H9 (cell line): ENCODE measurements around the gene KIF21A. TPM values are rescaled to one million over a fixed set of nuclear protein-coding genes. Genes with fewer than 3 reads are reported as not detected.

Experiments
- DNase-seq: peaks from one replicate; pipeline ENCODE4 v3.0.0-alpha.2; 2017
- H2AFZ ChIP-seq: one replicate; pipeline ENCODE4 v1.6.1; 2013; ENCODE audit warnings: mild to moderate bottlenecking, low read length, control low read depth, moderate library complexity
- H2AK5ac ChIP-seq: 2 replicates; pipeline ENCODE4 v1.6.1; 2013; ENCODE audit warnings: low read length, control low read depth, mixed read lengths; ENCODE audit not compliant: insufficient read length
- H2BK120ac ChIP-seq: one replicate; pipeline ENCODE4 v1.6.1; 2013; ENCODE audit warnings: low read depth, mild to moderate bottlenecking, low read length, control low read depth, inconsistent platforms; ENCODE audit not compliant: poor library complexity, severe bottlenecking
- H2BK12ac ChIP-seq: 2 replicates; pipeline ENCODE4 v1.6.1; 2013; ENCODE audit warnings: low read length, control low read depth, mixed read lengths, low read depth; ENCODE audit not compliant: insufficient read length
- H2BK15ac ChIP-seq: 2 replicates; pipeline ENCODE4 v1.6.1; 2013; ENCODE audit warnings: low read depth, low read length, control low read depth
- H2BK20ac ChIP-seq: one replicate; pipeline ENCODE4 v1.6.1; 2013; ENCODE audit warnings: low read depth, mild to moderate bottlenecking, low read length, control low read depth, inconsistent platforms; ENCODE audit not compliant: poor library complexity, severe bottlenecking
- H2BK5ac ChIP-seq: 2 replicates; pipeline ENCODE4 v1.6.1; 2013; ENCODE audit warnings: low read length, control low read depth, mixed read lengths; ENCODE audit not compliant: insufficient read length
- H3K14ac ChIP-seq: 2 replicates; pipeline ENCODE4 v1.6.1; 2013; ENCODE audit warnings: low read length, control low read depth; ENCODE audit not compliant: insufficient read depth
- H3K18ac ChIP-seq: 2 replicates; pipeline ENCODE4 v1.6.1; 2013; ENCODE audit warnings: low read depth, mild to moderate bottlenecking, mixed read lengths, low read length, control low read depth; ENCODE audit not compliant: insufficient read length
- H3K23ac ChIP-seq: 2 replicates; pipeline ENCODE4 v1.6.1; 2013; ENCODE audit warnings: low read length, control low read depth, mixed read lengths, low read depth; ENCODE audit not compliant: insufficient read length
- H3K23me2 ChIP-seq: 2 replicates; pipeline ENCODE4 v1.6.1; 2013; ENCODE audit warnings: low read depth, mild to moderate bottlenecking, mixed read lengths, low read length, control low read depth; ENCODE audit not compliant: insufficient read length, poor library complexity, severe bottlenecking
- H3K27ac ChIP-seq: 2 replicates; pipeline ENCODE4 v1.5.1; 2013; ENCODE audit warnings: low read length, control low read depth, mixed read lengths, low read depth; ENCODE audit not compliant: insufficient read length
- H3K27me3 ChIP-seq: 2 replicates; pipeline ENCODE4 v1.6.1; 2013; ENCODE audit warnings: low read length, control low read depth, inconsistent platforms; ENCODE audit not compliant: insufficient read depth
- H3K4ac ChIP-seq: 2 replicates; pipeline ENCODE4 v1.6.1; 2013; ENCODE audit warnings: low read depth, mild to moderate bottlenecking, control low read depth, inconsistent platforms, low read length, moderate library complexity
- H3K4me1 ChIP-seq: 2 replicates; pipeline ENCODE4 v1.6.1; 2013; ENCODE audit warnings: low read length, control low read depth, inconsistent platforms; ENCODE audit not compliant: insufficient read depth
- H3K4me2 ChIP-seq: 2 replicates; pipeline ENCODE4 v1.6.1; 2013; ENCODE audit warnings: low read length, control low read depth, mixed read lengths; ENCODE audit not compliant: insufficient read length, insufficient read depth
- H3K56ac ChIP-seq: 2 replicates; pipeline ENCODE4 v1.6.1; 2013; ENCODE audit warnings: low read depth, mild to moderate bottlenecking, mixed read lengths, low read length, control low read depth; ENCODE audit not compliant: insufficient read length
- H3K79me1 ChIP-seq: 2 replicates; pipeline ENCODE4 v1.6.1; 2013; ENCODE audit warnings: low read depth, mild to moderate bottlenecking, moderate library complexity, low read length, control low read depth, inconsistent platforms; ENCODE audit not compliant: insufficient read depth, poor library complexity, severe bottlenecking
- H3K79me2 ChIP-seq: 2 replicates; pipeline ENCODE4 v1.6.1; 2013; ENCODE audit warnings: low read length, control low read depth, inconsistent platforms; ENCODE audit not compliant: insufficient read depth
- H3K9ac ChIP-seq: 2 replicates; pipeline ENCODE4 v1.6.1; 2013; ENCODE audit warnings: low read length, control low read depth, mixed read lengths; ENCODE audit not compliant: insufficient read length; ENCODE audit errors: extremely low read depth
- H3K9me3 ChIP-seq: one replicate; pipeline ENCODE4 v1.6.1; 2013; ENCODE audit warnings: low read depth, low read length, inconsistent platforms; ENCODE audit not compliant: control insufficient read depth
- H3T11ph ChIP-seq: one replicate; pipeline ENCODE4 v1.6.1; 2013; ENCODE audit warnings: mild to moderate bottlenecking, low read length, control low read depth, inconsistent platforms
- H4K20me1 ChIP-seq: one replicate; pipeline ENCODE4 v1.6.1; 2013; ENCODE audit not compliant: control insufficient read depth, insufficient read length, insufficient read depth
- H4K5ac ChIP-seq: 2 replicates; pipeline ENCODE4 v1.6.1; 2013; ENCODE audit warnings: low read depth, mild to moderate bottlenecking, mixed read lengths, low read length, control low read depth; ENCODE audit not compliant: insufficient read length
- H4K8ac ChIP-seq: replicated peaks from 2 replicates; pipeline ENCODE4 v1.6.1; 2013; ENCODE audit warnings: low read length, control low read depth, mixed read lengths, low read depth; ENCODE audit not compliant: insufficient read length
- H4K91ac ChIP-seq: 2 replicates; pipeline ENCODE4 v1.6.1; 2013; ENCODE audit warnings: low read depth, mild to moderate bottlenecking, moderate library complexity, mixed read lengths, low read length, control low read depth; ENCODE audit not compliant: insufficient read length
- H3K27ac Mint-ChIP-seq, 3 experiments: 2 replicates in 2 of 3; 3 replicates in 1 of 3; pipeline ENCODE4 v1.8.0; 2020 to 2021; ENCODE audit warnings: mixed read lengths in 3 of 3, mild to moderate bottlenecking in 1 of 3, moderate library complexity in 1 of 3
- H3K27me3 Mint-ChIP-seq: 2 replicates; pipeline ENCODE4 v1.8.0; 2021; ENCODE audit warnings: low read depth, mild to moderate bottlenecking, moderate library complexity, mixed read lengths
- H3K36me3 Mint-ChIP-seq, 3 experiments: 2 replicates in 2 of 3; 3 replicates in 1 of 3; pipeline ENCODE4 v1.8.0; 2020 to 2021; ENCODE audit warnings: low read depth in 3 of 3, mixed read lengths in 3 of 3; ENCODE audit not compliant: insufficient read depth in 1 of 3
- H3K4me1 Mint-ChIP-seq, 2 experiments: 2 replicates each; pipeline ENCODE4 v1.8.0; 2020; ENCODE audit warnings: mixed read lengths in 2 of 2
- H3K4me3 Mint-ChIP-seq, 2 experiments: 2 replicates in 1 of 2; 3 replicates in 1 of 2; pipeline ENCODE4 v1.8.0; 2020 to 2021; ENCODE audit warnings: mild to moderate bottlenecking in 2 of 2, mixed read lengths in 2 of 2, moderate library complexity in 1 of 2
- H3K9me3 Mint-ChIP-seq, 2 experiments: 2 replicates in 1 of 2; 3 replicates in 1 of 2; pipeline ENCODE4 v1.8.0; 2020; ENCODE audit warnings: mild to moderate bottlenecking in 2 of 2, mixed read lengths in 2 of 2, moderate library complexity in 1 of 2
- WGBS: extraction: QIAGEN DNeasy Blood & Tissue Kit; methylation state at CpG from one replicate; pipeline ENCODE4 v1.1.7; 2013; ENCODE audit warnings: missing lambda C conversion rate, low lambda C conversion rate, mixed read lengths; ENCODE audit not compliant: insufficient read length; ENCODE audit errors: extremely low coverage; 5-methylcytosine and 5-hydroxymethylcytosine counted together
- total RNA-seq: library from RNA; stranded (reverse); gene quantifications from 2 replicates; pipeline ENCODE4 v1.2.1, GENCODE V29; 2021
- TF ChIP-seq, protein P1 (sequence below): fragments of 200-600 bp; sonication (generic); conservative IDR thresholded peaks from 3 replicates; pipeline ENCODE4 v1.8.0; 2021; ENCODE audit warnings: antibody characterized with exemption, mild to moderate bottlenecking

KIF21A gene
- total RNA-seq, 1 experiment from 2014 or later = 17.2 TPM

DNA sequence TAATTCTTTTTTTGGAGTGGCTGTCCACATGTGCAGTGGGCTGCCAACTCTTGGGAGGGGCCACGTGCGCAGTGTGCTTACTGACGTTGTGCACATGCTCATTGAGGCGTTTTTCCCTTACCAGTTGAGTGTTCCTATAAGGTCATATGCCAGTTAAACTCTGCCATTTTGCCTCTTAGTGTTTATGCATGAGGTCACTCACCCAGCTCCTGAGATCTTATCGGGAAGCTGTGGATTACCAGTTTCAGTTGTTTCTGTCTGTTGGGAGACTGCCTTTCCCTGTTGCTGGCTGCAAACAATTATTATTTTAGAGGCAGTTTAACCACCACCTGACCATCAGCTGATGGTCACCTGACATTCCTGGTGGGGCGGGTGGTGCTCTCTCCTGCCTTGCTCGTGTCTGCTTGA lies 16.1 kb upstream of the KIF21A start:
- Histone ChIP-seq H3K23ac (no peak overlapping the region), H3K56ac (no peak overlapping the region), H2BK15ac (no peak overlapping the region), H2AFZ (no peak overlapping the region), H2BK12ac (no peak overlapping the region), H4K5ac (no peak overlapping the region), H3K79me1 (no peaks in the 10 kb centered on the region), H2AK5ac (no peak overlapping the region), H3K14ac (no peak overlapping the region), H3K4me2 (no peak overlapping the region), H4K8ac (no peak overlapping the region), H3T11ph (no peak overlapping the region), H2BK5ac (no peak overlapping the region), H4K91ac (no peak overlapping the region), H3K9ac (no peak overlapping the region), H3K27ac (no peak overlapping the region), H3K4ac (no peak overlapping the region), H3K18ac (no peak overlapping the region), H2BK120ac (no peak overlapping the region), H3K9me3 (no peaks in the 10 kb centered on the region), H2BK20ac (no peak overlapping the region), H3K4me1 (no peaks in the 10 kb centered on the region), H4K20me1 (no peaks in the 10 kb centered on the region), H3K27me3 (no peaks in the 10 kb centered on the region), H3K79me2 (no peaks in the 10 kb centered on the region), H3K23me2 (no peaks in the 10 kb centered on the region)
- H3K9me3 Mint-ChIP-seq = no peaks in the 10 kb centered on the region
- H3K4me1 Mint-ChIP-seq = no peaks in the 10 kb centered on the region
- no peak for DNase-seq
- no peak overlapping the region for H3K4me3 Mint-ChIP-seq
- H3K27me3 Mint-ChIP-seq = no peaks in the 10 kb centered on the region
- peaks cover 0 to 2% (median 0%) of the 10 kb centered on the region in 3 experiments; a peak in 2 of 7 replicates for H3K36me3 Mint-ChIP-seq
- no CpG with 5 or more reads among the region's 7 CpGs for WGBS
- H3K27ac Mint-ChIP-seq = no peak overlapping the region
- TF ChIP-seq, protein P1, sequence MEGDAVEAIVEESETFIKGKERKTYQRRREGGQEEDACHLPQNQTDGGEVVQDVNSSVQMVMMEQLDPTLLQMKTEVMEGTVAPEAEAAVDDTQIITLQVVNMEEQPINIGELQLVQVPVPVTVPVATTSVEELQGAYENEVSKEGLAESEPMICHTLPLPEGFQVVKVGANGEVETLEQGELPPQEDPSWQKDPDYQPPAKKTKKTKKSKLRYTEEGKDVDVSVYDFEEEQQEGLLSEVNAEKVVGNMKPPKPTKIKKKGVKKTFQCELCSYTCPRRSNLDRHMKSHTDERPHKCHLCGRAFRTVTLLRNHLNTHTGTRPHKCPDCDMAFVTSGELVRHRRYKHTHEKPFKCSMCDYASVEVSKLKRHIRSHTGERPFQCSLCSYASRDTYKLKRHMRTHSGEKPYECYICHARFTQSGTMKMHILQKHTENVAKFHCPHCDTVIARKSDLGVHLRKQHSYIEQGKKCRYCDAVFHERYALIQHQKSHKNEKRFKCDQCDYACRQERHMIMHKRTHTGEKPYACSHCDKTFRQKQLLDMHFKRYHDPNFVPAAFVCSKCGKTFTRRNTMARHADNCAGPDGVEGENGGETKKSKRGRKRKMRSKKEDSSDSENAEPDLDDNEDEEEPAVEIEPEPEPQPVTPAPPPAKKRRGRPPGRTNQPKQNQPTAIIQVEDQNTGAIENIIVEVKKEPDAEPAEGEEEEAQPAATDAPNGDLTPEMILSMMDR = no peak
